ENCODE data around the gene TMED6.
"Not testable (repeated sequence)": the region's sequence is repeated elsewhere in the genome, so short reads cannot be mapped to it uniquely, and the experiment has no call there.

TMED6 gene

GRCh38 chr16:69306031-69306430 lies 45.6 kb downstream of the TMED6 start:
- Histone ChIP-seq H3K27ac (no peak overlapping the region), H2AFZ (no peak overlapping the region), H3K4me3 (ENCODE audit: low read depth, low read length) (no peak overlapping the region), H3K9ac (no peak overlapping the region), H3K4me2 (ENCODE audit: low read length) (no peak overlapping the region), H3K9me3 (ENCODE audit: control insufficient read depth, low read length) (no peaks in the 10 kb centered on the region), H3K27me3 (ENCODE audit: control insufficient read depth, insufficient read depth, low read length) (no peaks in the 10 kb centered on the region), H3K4me1 (no peaks in the 10 kb centered on the region), H3K79me2 (no peaks in the 10 kb centered on the region), H3K36me3 (ENCODE audit: control insufficient read depth, insufficient read depth, low read length) (no peaks in the 10 kb centered on the region)
- no peak for TF ChIP-seq CTCF (IDR thresholded peaks at IDR 0.05)

GRCh38 chr16:69302301-69302700 lies 49.3 kb downstream of the TMED6 start:
- Histone ChIP-seq H3K4me2 (ENCODE audit: low read length) (no peak overlapping the region), H3K36me3 (ENCODE audit: control insufficient read depth, insufficient read depth, low read length) (no peaks in the 10 kb centered on the region), H3K27me3 (ENCODE audit: control insufficient read depth, insufficient read depth, low read length) (no peaks in the 10 kb centered on the region), H3K79me2 (no peaks in the 10 kb centered on the region), H2AFZ (no peak overlapping the region), H3K27ac (no peak overlapping the region), H3K9me3 (ENCODE audit: control insufficient read depth, low read length) (no peaks in the 10 kb centered on the region), H3K4me3 (ENCODE audit: low read depth, low read length) (no peak overlapping the region), H3K9ac (no peak overlapping the region), H3K4me1 (no peaks in the 10 kb centered on the region)
- TF ChIP-seq CTCF (IDR thresholded peaks at IDR 0.05) = no peak

GRCh38 chr16:69301861-69302260 lies 49.7 kb downstream of the TMED6 start:
- Histone ChIP-seq H3K4me3 (ENCODE audit: low read depth, low read length) (no peak overlapping the region), H3K36me3 (ENCODE audit: control insufficient read depth, insufficient read depth, low read length) (no peaks in the 10 kb centered on the region), H3K27ac (no peak overlapping the region), H2AFZ (no peak overlapping the region), H3K4me2 (ENCODE audit: low read length) (no peak overlapping the region), H3K9me3 (ENCODE audit: control insufficient read depth, low read length) (no peaks in the 10 kb centered on the region), H3K4me1 (no peaks in the 10 kb centered on the region), H3K79me2 (no peaks in the 10 kb centered on the region), H3K9ac (no peak overlapping the region), H3K27me3 (ENCODE audit: control insufficient read depth, insufficient read depth, low read length) (no peaks in the 10 kb centered on the region)
- no peak for TF ChIP-seq CTCF (IDR thresholded peaks at IDR 0.05)

GRCh38 chr16:69301187-69301586 lies 50.4 kb downstream of the TMED6 start:
- Histone ChIP-seq H2AFZ (no peak overlapping the region), H3K36me3 (ENCODE audit: control insufficient read depth, insufficient read depth, low read length) (no peaks in the 10 kb centered on the region), H3K79me2 (no peaks in the 10 kb centered on the region), H3K4me1 (no peaks in the 10 kb centered on the region), H3K9me3 (ENCODE audit: control insufficient read depth, low read length) (no peaks in the 10 kb centered on the region), H3K27ac (no peak overlapping the region), H3K4me3 (ENCODE audit: low read depth, low read length) (no peak overlapping the region), H3K4me2 (ENCODE audit: low read length) (no peak overlapping the region), H3K9ac (no peak overlapping the region), H3K27me3 (ENCODE audit: control insufficient read depth, insufficient read depth, low read length) (no peaks in the 10 kb centered on the region)
- no peak for TF ChIP-seq CTCF (IDR thresholded peaks at IDR 0.05)

GRCh38 chr16:69298261-69298660 lies 53.3 kb downstream of the TMED6 start:
- Histone ChIP-seq H3K79me2 (peaks cover 3% of the 10 kb centered on the region), H3K4me2 (ENCODE audit: low read length) (no peak overlapping the region), H3K27me3 (ENCODE audit: control insufficient read depth, insufficient read depth, low read length) (no peaks in the 10 kb centered on the region), H3K27ac (no peak overlapping the region), H3K9ac (no peak overlapping the region), H3K9me3 (ENCODE audit: control insufficient read depth, low read length) (no peaks in the 10 kb centered on the region), H3K36me3 (ENCODE audit: control insufficient read depth, insufficient read depth, low read length) (no peaks in the 10 kb centered on the region), H3K4me1 (no peaks in the 10 kb centered on the region), H2AFZ (no peak overlapping the region), H3K4me3 (ENCODE audit: low read depth, low read length) (no peak overlapping the region)
- TF ChIP-seq CTCF (IDR thresholded peaks at IDR 0.05) = no peak

- H3K4me1 ChIP-seq; H3K4me3 ChIP-seq (ENCODE audit: low read depth, low read length); H3K9me3 ChIP-seq (ENCODE audit: control insufficient read depth, low read length); H3K4me2 ChIP-seq (ENCODE audit: low read length); H3K36me3 ChIP-seq (ENCODE audit: control insufficient read depth, insufficient read depth, low read length); H3K27me3 ChIP-seq (ENCODE audit: control insufficient read depth, insufficient read depth, low read length); H2AFZ ChIP-seq; H3K79me2 ChIP-seq; H3K27ac ChIP-seq; H3K9ac ChIP-seq: not testable (repeated sequence)
These were observed 54.8 kb downstream of the TMED6 start for GRCh38 chr16:69296771-69297170.

All from parathyroid adenoma (tissue), 2 donors.